Mucosa of descending colon (tissue), 3 donors: ENCODE measurements around the gene ADCY5. TPM values are rescaled to one million over a fixed set of nuclear protein-coding genes. Genes with fewer than 3 reads are reported as not detected.

ENCODE experiments used
- ATAC-seq: fragments of 200-7000 bp; cut with Tn5 transposase; one replicate; pipeline ENCODE4 v1.9.1; 2020; ENCODE audit warnings: mild to moderate bottlenecking, moderate library complexity
- DNase-seq, 3 donors: peaks; one replicate each; pipeline ENCODE4 v3.0.0-alpha.2; 2020
- H3K36me3 ChIP-seq: fragments of 200-600 bp; one replicate; pipeline ENCODE4 v1.8.0; 2021; ENCODE audit warnings: low read depth, mild to moderate bottlenecking
- H3K4me1 ChIP-seq: fragments of 200-600 bp; one replicate; pipeline ENCODE4 v1.8.0; 2021; ENCODE audit warnings: low read depth, mild to moderate bottlenecking
- H3K4me3 ChIP-seq: fragments of 200-600 bp; one replicate; pipeline ENCODE4 v1.8.0; 2021; ENCODE audit warnings: mild to moderate bottlenecking
- H3K9me3 ChIP-seq: fragments of 200-600 bp; one replicate; pipeline ENCODE4 v1.8.0; 2021; ENCODE audit warnings: mild to moderate bottlenecking
- intact Hi-C, 2 donors: fragments of 100-400 bp; cut with DNase I in 1 of 2; cut with micrococcal nuclease in 1 of 2; formaldehyde crosslinking; loops; one replicate each; pipeline versions ENCODE4 v1.11.0 to v1.11.1; 2022; cut with DNase I, micrococcal nuclease
- total RNA-seq, 3 donors: library from RNA; stranded (reverse); fragmentation: NEBNext Ultra II Directional in 2 of 3; extraction: Animal tissue kit (Norgen Biotek cat#: 25700) in 2 of 3; gene quantifications; one replicate each; pipeline versions ENCODE4 v1.2.1 to v1.2.4, GENCODE V29; 2021 to 2023
- TF ChIP-seq, protein P1 (sequence below): fragments of 200-600 bp; IDR thresholded peaks from one replicate; pipeline ENCODE4 v1.8.0; 2022; ENCODE audit warnings: antibody characterized with exemption, mild to moderate bottlenecking
- donor health status: DM: no; HTN: no; CAD: no; lungs with moderate emphysema.
- donor health status: DM: no; HTN: no; CAD: no.
- donor health status: DM: no; HTN: yes; CAD: no.

ADCY5 gene
- total RNA-seq, 3 donors from 2014 or later: 7.8 to 72.6 (median 12.6) TPM

DNA sequence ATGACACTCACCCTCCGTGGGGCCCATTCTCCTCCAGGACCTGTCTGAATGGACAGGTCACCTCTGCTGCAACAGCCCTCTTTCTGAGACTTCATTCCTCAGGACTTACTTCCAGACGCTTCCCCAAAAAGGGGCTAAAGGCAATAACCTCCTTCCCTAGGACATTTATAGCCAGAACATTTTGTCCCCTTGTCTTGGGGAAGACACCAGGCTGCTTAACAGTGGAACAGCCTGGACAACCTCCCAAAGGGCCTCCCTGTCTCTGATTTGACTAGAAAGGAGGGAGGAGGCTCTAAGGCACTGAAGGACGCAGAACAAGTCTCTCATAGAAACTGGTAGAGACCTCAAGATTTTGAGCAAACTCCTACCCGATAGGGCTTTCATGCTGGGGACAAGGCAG, 32.7 kb downstream of the ADCY5 start:
- DNase-seq (no peak), ATAC-seq (no peak)
- no peaks in the 10 kb centered on the region for H3K9me3 ChIP-seq
- no peak overlapping the region for H3K4me3 ChIP-seq
- peaks cover 9% of the 10 kb centered on the region for H3K4me1 ChIP-seq
- intact Hi-C loops: no loop called here
- TF ChIP-seq, protein P1, sequence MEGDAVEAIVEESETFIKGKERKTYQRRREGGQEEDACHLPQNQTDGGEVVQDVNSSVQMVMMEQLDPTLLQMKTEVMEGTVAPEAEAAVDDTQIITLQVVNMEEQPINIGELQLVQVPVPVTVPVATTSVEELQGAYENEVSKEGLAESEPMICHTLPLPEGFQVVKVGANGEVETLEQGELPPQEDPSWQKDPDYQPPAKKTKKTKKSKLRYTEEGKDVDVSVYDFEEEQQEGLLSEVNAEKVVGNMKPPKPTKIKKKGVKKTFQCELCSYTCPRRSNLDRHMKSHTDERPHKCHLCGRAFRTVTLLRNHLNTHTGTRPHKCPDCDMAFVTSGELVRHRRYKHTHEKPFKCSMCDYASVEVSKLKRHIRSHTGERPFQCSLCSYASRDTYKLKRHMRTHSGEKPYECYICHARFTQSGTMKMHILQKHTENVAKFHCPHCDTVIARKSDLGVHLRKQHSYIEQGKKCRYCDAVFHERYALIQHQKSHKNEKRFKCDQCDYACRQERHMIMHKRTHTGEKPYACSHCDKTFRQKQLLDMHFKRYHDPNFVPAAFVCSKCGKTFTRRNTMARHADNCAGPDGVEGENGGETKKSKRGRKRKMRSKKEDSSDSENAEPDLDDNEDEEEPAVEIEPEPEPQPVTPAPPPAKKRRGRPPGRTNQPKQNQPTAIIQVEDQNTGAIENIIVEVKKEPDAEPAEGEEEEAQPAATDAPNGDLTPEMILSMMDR: no peak
- no peaks in the 10 kb centered on the region for H3K36me3 ChIP-seq

DNA sequence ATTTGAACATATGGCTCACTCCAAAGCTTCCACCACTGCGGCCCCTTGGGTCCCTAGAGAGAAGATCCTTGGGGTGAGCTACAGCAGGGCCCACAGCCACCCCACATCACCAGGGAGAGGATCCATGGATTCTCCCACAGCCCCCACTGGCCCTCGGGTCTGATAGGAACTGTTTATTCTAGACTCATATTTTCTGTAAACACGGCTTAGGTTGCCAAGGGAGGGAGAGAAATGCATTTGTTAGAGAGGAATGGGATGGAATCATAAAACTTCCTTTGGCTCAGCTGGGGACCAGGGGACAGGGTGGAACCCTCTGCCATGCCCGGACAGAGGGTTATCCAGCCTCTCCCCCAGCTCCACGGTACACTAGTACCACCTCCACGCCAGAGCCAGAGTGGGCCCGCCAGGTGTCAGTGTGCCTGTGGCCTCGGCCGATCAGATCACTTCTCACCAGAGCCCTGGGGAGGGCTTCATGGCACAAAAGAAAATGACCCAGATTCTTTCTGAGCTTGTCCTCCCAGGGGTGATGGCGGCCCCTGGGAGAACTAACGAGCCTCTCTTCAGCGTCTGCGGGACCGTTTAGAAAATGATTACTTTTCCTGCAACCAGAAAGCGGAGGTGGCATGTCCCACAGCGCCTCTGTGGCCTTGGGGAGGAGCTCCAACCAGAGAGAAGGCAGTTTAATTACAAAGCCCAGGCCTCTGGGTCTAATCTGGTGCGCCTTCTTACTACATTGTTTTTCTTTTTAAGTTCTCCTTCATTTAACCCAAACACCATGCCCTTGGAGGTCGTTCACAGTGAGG, 33.7 kb downstream of the ADCY5 start:
- DNase-seq (no peak), ATAC-seq (no peak)
- H3K9me3 ChIP-seq: no peaks in the 10 kb centered on the region
- peaks cover 11% of the 10 kb centered on the region for H3K4me1 ChIP-seq
- no peak overlapping the region for H3K4me3 ChIP-seq
- TF ChIP-seq, protein P1: no peak
- intact Hi-C loops: no loop called here
- no peaks in the 10 kb centered on the region for H3K36me3 ChIP-seq

DNA sequence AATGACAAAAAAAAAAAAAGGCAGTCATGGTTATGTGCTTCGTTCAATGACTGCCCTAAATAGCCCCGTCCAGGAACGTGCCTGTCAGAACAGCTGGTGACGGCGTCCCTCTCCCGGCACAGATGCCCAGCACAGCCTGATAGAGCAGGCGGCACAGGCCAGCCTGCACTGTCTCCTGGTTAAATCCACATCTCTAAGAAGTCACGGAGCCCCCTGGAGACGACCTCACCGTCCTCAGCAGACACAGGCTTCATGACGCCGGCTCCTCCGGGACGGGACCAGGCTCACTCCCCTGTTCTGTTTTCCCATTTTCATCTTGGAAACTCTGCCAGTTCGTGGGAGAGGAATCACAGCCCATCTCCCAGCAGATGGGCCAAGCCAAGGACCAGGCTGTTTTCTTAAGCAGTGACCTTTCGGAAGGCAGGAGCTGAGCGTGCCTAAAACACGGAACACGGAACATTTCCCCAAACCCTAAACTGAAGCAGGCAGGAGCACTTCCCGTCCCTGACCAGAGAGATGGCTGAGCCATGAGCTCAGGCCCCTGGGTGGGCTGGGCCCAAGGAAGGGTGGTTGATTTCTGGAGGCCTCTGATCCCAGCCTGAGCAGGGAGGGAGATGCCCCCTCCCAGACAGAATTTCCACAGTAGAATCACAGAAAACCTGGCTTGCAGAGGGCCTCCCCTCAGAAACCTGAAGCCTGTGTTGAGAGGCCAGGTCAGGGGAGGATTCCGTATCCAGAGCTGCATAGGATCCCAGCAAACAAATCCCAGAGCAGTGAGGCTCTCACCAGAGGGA, 35.9 kb downstream of the ADCY5 start:
- TF ChIP-seq, protein P1: no peak
- Histone ChIP-seq H3K36me3 (no peaks in the 10 kb centered on the region), H3K4me1 (peaks cover 16% of the 10 kb centered on the region), H3K4me3 (no peak overlapping the region), H3K9me3 (no peaks in the 10 kb centered on the region)
- intact Hi-C loops: no loop called here
- no peak for DNase-seq
- no peak for ATAC-seq

DNA sequence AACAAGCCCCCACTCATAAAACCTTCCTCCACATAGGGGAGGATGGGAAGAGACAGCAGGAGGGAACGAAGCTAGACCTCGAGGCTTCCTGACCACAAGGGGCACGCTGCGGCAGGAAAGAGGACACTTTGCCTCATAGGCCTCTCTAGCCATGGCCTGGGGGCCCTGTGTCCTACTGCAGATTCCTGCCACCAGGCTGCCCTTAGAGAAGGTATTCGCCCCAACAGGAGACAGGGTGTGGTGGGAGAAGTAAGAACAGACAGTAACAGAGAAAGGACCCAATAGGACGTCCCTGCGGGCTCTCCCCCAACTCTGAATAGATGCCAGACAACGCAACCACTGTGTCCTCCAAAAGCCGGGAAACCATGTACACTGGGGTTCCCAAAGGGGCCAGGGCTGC, 36.8 kb downstream of the ADCY5 start:
- ATAC-seq: no peak
- intact Hi-C loops: no loop called here
- Histone ChIP-seq H3K4me1 (peaks cover 16% of the 10 kb centered on the region), H3K36me3 (no peaks in the 10 kb centered on the region), H3K9me3 (no peaks in the 10 kb centered on the region), H3K4me3 (no peak overlapping the region)
- DNase-seq: no peak
- TF ChIP-seq, protein P1: no peak

DNA sequence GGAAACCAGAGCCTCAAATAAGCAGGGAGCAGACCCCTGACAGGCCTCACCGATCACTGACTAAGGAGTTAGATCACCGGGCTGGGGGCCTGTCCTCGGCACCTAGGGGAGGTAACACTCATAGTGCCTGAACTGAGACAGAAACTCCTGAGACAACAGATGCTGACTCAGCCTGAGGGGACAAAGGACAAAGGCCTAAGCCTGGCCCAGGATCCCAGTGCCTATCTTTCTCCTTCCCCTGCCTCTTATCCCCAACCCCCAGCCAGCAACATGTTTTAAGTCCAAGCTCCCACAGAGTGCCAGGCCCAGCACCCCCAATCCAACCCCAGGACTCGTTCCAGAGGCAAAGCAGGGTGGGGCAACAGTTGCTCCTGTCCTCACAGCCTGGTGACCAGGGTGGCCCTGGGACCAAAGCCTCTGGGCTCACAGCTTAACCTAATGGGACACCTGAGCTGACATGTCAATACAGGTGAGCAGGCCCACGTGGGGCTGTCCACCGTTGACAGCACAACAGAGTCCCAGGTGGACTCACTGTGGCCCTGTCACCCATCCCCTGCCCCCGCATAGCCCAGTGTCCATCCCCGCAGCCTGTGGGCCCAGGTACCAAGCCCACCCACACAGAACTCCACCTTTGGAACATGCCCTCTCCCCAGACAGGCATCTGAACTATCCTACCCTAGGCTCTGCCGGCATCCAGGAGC, 37.4 kb downstream of the ADCY5 start:
- no peaks in the 10 kb centered on the region for H3K9me3 ChIP-seq
- peaks cover 16% of the 10 kb centered on the region for H3K4me1 ChIP-seq
- peak; percentile 39 for ATAC-seq
- intact Hi-C loops: no loop called here
- no peak overlapping the region for H3K4me3 ChIP-seq
- TF ChIP-seq, protein P1: no peak
- DNase-seq: no peak
- H3K36me3 ChIP-seq: no peaks in the 10 kb centered on the region
